Measurements from ENCODE around the gene ULK3.

- TF ChIP-seq POLR2A (IDR thresholded peaks at IDR 0.05) (no peak), POLR2AphosphoS5 (IDR thresholded peaks at IDR 0.05) (no peak), CTCF (IDR thresholded peaks at IDR 0.05 in 8 of 11, conservative IDR thresholded peaks at IDR 0.05 in 3 of 11) (no peak)
These were observed 9.0 kb upstream of the ULK3 start for GRCh38 chr15:74851960-74852359.

Measured in spleen (tissue), 7 donors.